Measurements from ENCODE around the gene PIH1D2.

The PIH1D2 gene

DNA sequence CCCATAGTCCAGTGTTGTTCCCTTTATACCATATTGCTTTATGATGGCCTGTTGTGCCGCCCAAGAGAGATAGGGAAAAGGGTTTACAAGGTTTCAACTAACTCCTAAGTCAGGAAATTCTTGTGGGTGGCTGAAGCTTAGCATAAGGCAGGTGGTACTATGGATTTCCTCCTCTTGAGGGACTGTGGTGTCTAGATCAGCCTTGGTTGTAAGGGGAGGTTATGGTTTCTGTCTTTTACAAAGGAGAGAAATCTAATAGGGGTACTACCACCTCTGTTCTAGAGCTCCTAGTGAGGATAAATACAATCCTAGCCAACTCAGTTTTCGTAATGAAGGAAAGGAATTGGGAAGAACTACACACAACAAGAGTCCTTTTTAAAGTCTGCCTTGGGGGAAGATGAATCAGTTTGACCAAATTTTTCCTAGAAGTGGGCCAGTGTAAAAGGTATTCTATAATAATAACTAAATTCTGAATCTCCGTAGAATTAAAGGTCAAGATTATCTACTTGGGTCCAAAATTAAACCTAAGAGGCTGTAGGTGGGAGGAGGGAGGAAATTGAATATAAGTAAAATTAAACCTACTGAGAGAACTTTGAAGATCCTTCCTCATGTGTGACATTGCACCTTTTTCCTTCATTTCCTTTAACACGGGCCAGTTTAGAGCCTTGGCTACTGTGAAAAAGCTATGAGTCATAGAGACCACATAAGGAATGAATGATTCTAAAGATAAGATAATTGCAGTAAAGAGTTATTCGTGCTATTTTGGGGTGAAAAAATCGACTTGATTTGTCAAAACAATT lies 31.5 kb downstream of the PIH1D2 start:
- ChIA-PET POLR2A (interaction anchor here (1.1 kb wide), 1 partner anchor 10 kb away, joined by 3 read pairs; no protein-coding TSS in a partner anchor), CTCF (interaction anchor here (1.3 to 1.6 kb wide), 2 partner anchors 61 to 108 kb away, joined by 3 to 7 read pairs; no protein-coding TSS in a partner anchor)
- Histone ChIP-seq H3K36me3 (ENCODE audit: control insufficient read depth in 2 of 2, insufficient read depth in 1 of 2, low read length in 2 of 2) (peaks cover 10 to 79% of the 10 kb centered on the region in 2 experiments), H3K4me1 (ENCODE audit: control insufficient read depth, insufficient read depth, low read length) (no peaks in the 10 kb centered on the region), H3K9me3 (ENCODE audit: control insufficient read depth, insufficient read depth, low read depth, low read length) (no peaks in the 10 kb centered on the region), H3K27ac (ENCODE audit: extremely low read depth, low read depth, low read length) (no peak overlapping the region), H3K4me3 (ENCODE audit: low read depth, low read length) (no peak overlapping the region)
- TF ChIP-seq ZNF677 (tag by site-specific recombination; IDR thresholded peaks at IDR 0.05) (no peak), ZNF214 (tag by site-specific recombination; IDR thresholded peaks at IDR 0.05; ENCODE audit: borderline replicate concordance) (no peak), ZNF560 (tag by site-specific recombination; IDR thresholded peaks at IDR 0.05; ENCODE audit: borderline replicate concordance) (no peak), ZNF600 (tag by site-specific recombination; IDR thresholded peaks at IDR 0.05) (no peak), ZNF776 (tag by site-specific recombination; IDR thresholded peaks at IDR 0.05; ENCODE audit: borderline replicate concordance) (no peak), SP7 (tag by site-specific recombination; IDR thresholded peaks at IDR 0.05) (no peak), WT1 (tag by site-specific recombination; IDR thresholded peaks at IDR 0.05) (no peak), ZNF747 (tag by site-specific recombination; IDR thresholded peaks at IDR 0.05) (no peak), ZNF785 (tag by site-specific recombination; IDR thresholded peaks at IDR 0.05) (no peak), ZNF157 (tag by site-specific recombination; IDR thresholded peaks at IDR 0.05) (no peak)
- TF ChIP-seq, protein P1, sequence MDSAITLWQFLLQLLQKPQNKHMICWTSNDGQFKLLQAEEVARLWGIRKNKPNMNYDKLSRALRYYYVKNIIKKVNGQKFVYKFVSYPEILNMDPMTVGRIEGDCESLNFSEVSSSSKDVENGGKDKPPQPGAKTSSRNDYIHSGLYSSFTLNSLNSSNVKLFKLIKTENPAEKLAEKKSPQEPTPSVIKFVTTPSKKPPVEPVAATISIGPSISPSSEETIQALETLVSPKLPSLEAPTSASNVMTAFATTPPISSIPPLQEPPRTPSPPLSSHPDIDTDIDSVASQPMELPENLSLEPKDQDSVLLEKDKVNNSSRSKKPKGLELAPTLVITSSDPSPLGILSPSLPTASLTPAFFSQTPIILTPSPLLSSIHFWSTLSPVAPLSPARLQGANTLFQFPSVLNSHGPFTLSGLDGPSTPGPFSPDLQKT (IDR thresholded peaks at IDR 0.05; ENCODE audit: borderline replicate concordance, low read depth, low read length), result no peak
- TF ChIP-seq, protein P2, sequence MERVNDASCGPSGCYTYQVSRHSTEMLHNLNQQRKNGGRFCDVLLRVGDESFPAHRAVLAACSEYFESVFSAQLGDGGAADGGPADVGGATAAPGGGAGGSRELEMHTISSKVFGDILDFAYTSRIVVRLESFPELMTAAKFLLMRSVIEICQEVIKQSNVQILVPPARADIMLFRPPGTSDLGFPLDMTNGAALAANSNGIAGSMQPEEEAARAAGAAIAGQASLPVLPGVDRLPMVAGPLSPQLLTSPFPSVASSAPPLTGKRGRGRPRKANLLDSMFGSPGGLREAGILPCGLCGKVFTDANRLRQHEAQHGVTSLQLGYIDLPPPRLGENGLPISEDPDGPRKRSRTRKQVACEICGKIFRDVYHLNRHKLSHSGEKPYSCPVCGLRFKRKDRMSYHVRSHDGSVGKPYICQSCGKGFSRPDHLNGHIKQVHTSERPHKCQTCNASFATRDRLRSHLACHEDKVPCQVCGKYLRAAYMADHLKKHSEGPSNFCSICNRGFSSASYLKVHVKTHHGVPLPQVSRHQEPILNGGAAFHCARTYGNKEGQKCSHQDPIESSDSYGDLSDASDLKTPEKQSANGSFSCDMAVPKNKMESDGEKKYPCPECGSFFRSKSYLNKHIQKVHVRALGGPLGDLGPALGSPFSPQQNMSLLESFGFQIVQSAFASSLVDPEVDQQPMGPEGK (tag by site-specific recombination; IDR thresholded peaks at IDR 0.05), result no peak
- TF ChIP-seq, protein P3, sequence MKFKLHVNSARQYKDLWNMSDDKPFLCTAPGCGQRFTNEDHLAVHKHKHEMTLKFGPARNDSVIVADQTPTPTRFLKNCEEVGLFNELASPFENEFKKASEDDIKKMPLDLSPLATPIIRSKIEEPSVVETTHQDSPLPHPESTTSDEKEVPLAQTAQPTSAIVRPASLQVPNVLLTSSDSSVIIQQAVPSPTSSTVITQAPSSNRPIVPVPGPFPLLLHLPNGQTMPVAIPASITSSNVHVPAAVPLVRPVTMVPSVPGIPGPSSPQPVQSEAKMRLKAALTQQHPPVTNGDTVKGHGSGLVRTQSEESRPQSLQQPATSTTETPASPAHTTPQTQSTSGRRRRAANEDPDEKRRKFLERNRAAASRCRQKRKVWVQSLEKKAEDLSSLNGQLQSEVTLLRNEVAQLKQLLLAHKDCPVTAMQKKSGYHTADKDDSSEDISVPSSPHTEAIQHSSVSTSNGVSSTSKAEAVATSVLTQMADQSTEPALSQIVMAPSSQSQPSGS (tag by site-specific recombination; IDR thresholded peaks at IDR 0.05; ENCODE audit: low read depth), result no peak
- TF ChIP-seq, protein P4, sequence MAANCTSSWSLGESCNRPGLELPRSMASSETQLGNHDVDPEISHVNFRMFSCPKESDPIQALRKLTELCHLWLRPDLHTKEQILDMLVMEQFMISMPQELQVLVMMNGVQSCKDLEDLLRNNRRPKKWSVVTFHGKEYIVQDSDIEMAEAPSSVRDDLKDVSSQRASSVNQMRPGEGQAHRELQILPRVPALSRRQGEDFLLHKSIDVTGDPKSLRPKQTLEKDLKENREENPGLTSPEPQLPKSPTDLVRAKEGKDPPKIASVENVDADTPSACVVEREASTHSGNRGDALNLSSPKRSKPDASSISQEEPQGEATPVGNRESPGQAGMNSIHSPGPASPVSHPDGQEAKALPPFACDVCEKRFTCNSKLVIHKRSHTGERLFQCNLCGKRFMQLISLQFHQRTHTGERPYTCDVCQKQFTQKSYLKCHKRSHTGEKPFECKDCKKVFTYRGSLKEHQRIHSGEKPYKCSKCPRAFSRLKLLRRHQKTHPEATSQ (tag by site-specific recombination; IDR thresholded peaks at IDR 0.05), result no peak
- TF ChIP-seq, protein P5, sequence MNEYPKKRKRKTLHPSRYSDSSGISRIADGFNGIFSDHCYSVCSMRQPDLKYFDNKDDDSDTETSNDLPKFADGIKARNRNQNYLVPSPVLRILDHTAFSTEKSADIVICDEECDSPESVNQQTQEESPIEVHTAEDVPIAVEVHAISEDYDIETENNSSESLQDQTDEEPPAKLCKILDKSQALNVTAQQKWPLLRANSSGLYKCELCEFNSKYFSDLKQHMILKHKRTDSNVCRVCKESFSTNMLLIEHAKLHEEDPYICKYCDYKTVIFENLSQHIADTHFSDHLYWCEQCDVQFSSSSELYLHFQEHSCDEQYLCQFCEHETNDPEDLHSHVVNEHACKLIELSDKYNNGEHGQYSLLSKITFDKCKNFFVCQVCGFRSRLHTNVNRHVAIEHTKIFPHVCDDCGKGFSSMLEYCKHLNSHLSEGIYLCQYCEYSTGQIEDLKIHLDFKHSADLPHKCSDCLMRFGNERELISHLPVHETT (tag by site-specific recombination; IDR thresholded peaks at IDR 0.05), result no peak

DNA sequence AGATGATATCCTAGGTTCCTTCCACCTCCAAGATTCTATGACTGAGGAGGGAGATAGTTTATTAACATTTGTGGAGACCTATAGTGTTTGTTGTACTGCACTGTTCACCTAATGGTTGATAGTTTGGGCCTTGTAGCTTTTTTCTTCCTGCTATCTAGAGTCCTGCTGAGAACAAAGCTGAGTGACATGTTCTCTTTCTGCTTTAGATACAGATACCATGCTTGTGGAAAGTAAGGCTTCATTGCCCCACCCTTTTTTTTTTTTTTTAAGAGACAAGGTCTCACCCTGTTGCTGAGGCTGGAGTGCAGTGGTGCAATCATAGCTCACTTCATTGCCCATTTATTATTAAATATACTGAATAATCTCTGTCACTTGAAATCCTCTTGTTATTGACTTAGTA lies 36.3 kb downstream of the PIH1D2 start:
- H3K36me3 ChIP-seq (ENCODE audit: control insufficient read depth in 2 of 2, insufficient read depth in 1 of 2, low read length in 2 of 2), result peaks cover 20 to 76% of the 10 kb centered on the region in 2 experiments
- no peaks in the 10 kb centered on the region for H3K9me3 ChIP-seq (ENCODE audit: control insufficient read depth, insufficient read depth, low read depth, low read length)
- no peak overlapping the region for H3K4me3 ChIP-seq (ENCODE audit: low read depth, low read length)
- ChIA-PET POLR2A (no interaction called here), CTCF (no interaction called here)
- H3K4me1 ChIP-seq (ENCODE audit: control insufficient read depth, insufficient read depth, low read length), result no peaks in the 10 kb centered on the region
- H3K27ac ChIP-seq (ENCODE audit: extremely low read depth, low read depth, low read length), result no peak overlapping the region
- TF ChIP-seq, protein P6, sequence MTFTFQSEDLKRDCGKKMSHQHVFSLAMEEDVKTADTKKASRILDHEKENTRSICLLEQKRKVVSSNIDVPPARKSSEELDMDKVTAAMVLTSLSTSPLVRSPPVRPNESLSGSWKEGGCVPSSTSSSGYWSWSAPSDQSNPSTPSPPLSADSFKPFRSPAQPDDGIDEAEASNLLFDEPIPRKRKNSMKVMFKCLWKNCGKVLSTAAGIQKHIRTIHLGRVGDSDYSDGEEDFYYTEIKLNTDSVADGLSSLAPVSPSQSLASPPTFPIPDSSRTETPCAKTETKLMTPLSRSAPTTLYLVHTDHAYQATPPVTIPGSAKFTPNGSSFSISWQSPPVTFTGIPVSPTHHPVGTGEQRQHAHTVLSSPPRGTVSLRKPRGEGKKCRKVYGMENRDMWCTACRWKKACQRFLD (tag by site-specific recombination; IDR thresholded peaks at IDR 0.05), result no peak
- TF ChIP-seq, protein P7, sequence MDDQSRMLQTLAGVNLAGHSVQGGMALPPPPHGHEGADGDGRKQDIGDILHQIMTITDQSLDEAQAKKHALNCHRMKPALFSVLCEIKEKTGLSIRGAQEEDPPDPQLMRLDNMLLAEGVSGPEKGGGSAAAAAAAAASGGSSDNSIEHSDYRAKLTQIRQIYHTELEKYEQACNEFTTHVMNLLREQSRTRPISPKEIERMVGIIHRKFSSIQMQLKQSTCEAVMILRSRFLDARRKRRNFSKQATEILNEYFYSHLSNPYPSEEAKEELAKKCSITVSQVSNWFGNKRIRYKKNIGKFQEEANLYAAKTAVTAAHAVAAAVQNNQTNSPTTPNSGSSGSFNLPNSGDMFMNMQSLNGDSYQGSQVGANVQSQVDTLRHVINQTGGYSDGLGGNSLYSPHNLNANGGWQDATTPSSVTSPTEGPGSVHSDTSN (CRISPR knock-in tag; IDR thresholded peaks at IDR 0.05), result no peak
- TF ChIP-seq YY1 (tag by site-specific recombination; IDR thresholded peaks at IDR 0.05) (no peak), ZNF561 (tag by site-specific recombination; IDR thresholded peaks at IDR 0.05; ENCODE audit: borderline replicate concordance) (no peak), TRIM28 (IDR thresholded peaks at IDR 0.05; ENCODE audit: borderline replicate concordance, low read length) (no peak), ZNF843 (tag by site-specific recombination; IDR thresholded peaks at IDR 0.05) (no peak), ZNF521 (tag by site-specific recombination; IDR thresholded peaks at IDR 0.05) (no peak), IKZF3 (tag by site-specific recombination; IDR thresholded peaks at IDR 0.05) (no peak), ZNF626 (tag by site-specific recombination; IDR thresholded peaks at IDR 0.05) (no peak), ZNF132 (tag by site-specific recombination; IDR thresholded peaks at IDR 0.05; ENCODE audit: borderline replicate concordance) (no peak)
